ENCODE results near the gene DCAF8L1.

GRCh38 chrX:28010875-28011274, 29.6 kb upstream of the DCAF8L1 start:
- TF ChIP-seq, protein P1, sequence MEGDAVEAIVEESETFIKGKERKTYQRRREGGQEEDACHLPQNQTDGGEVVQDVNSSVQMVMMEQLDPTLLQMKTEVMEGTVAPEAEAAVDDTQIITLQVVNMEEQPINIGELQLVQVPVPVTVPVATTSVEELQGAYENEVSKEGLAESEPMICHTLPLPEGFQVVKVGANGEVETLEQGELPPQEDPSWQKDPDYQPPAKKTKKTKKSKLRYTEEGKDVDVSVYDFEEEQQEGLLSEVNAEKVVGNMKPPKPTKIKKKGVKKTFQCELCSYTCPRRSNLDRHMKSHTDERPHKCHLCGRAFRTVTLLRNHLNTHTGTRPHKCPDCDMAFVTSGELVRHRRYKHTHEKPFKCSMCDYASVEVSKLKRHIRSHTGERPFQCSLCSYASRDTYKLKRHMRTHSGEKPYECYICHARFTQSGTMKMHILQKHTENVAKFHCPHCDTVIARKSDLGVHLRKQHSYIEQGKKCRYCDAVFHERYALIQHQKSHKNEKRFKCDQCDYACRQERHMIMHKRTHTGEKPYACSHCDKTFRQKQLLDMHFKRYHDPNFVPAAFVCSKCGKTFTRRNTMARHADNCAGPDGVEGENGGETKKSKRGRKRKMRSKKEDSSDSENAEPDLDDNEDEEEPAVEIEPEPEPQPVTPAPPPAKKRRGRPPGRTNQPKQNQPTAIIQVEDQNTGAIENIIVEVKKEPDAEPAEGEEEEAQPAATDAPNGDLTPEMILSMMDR (IDR thresholded peaks at IDR 0.05; ENCODE audit: low read depth, low read length), result no peak
- no peak for TF ChIP-seq POLR2A (IDR thresholded peaks at IDR 0.05; ENCODE audit: extremely low read depth, insufficient read length)
